SU-DHL-6 (cell line): ENCODE measurements around the gene ZFP36L1.

Experiments used
- H2AFZ ChIP-seq: fragments of 200-600 bp; sonication (generic); 2 replicates; pipeline ENCODE4 v1.6.1; 2014; ENCODE audit warnings: low read depth, mild to moderate bottlenecking, moderate library complexity, mixed read lengths, antibody characterized with exemption, low read length; ENCODE audit not compliant: severe bottlenecking
- H3F3A ChIP-seq: fragments of 200-600 bp; shearing (Covaris generic); 2 replicates; pipeline ENCODE4 v1.6.0; 2016; ENCODE audit warnings: antibody characterized with exemption, mild to moderate bottlenecking; ENCODE audit not compliant: insufficient read depth
- H3K27ac ChIP-seq: fragments of 200-600 bp; sonication (generic); 2 replicates; pipeline ENCODE4 v1.5.1; 2016; ENCODE audit warnings: low read depth, mild to moderate bottlenecking, low read length, moderate library complexity, mixed read lengths
- H3K27me3 ChIP-seq: fragments of 200-600 bp; sonication (generic), shearing (Covaris generic); 2 replicates; pipeline ENCODE4 v1.6.0; 2014; ENCODE audit warnings: mild to moderate bottlenecking, low read length
- H3K36me3 ChIP-seq: fragments of 200-600 bp; sonication (generic); 2 replicates; pipeline ENCODE4 v1.6.1; 2014; ENCODE audit warnings: mild to moderate bottlenecking, low read length, mixed read lengths
- H3K4me2 ChIP-seq: fragments of 300-600, 200-600 bp; shearing (Covaris generic), sonication (generic); 2 replicates; pipeline ENCODE4 v1.6.0; 2014; ENCODE audit warnings: low read length, low read depth, mild to moderate bottlenecking; ENCODE audit not compliant: poor library complexity, severe bottlenecking
- H3K4me3 ChIP-seq: fragments of 200-600 bp; sonication (generic); 2 replicates; pipeline ENCODE4 v1.5.1; 2014; ENCODE audit warnings: antibody characterized with exemption, low read length, mild to moderate bottlenecking, mixed read lengths; ENCODE audit not compliant: insufficient read depth, poor library complexity, severe bottlenecking
- H3K79me2 ChIP-seq: fragments of 200-600 bp; sonication (generic); 2 replicates; pipeline ENCODE4 v1.6.1; 2014; ENCODE audit warnings: mild to moderate bottlenecking, low read length, moderate library complexity; ENCODE audit not compliant: insufficient read depth
- H3K9ac ChIP-seq: fragments of 200-600 bp; sonication (generic); 2 replicates; pipeline ENCODE4 v1.7.0; 2014; ENCODE audit warnings: mild to moderate bottlenecking, low read length
- H3K9me2 ChIP-seq: fragments of 200-600 bp; sonication (generic); replicated peaks from 2 replicates; pipeline ENCODE4 v1.6.1; 2014; ENCODE audit warnings: low read length; ENCODE audit not compliant: insufficient read depth
- H3K9me3 ChIP-seq: fragments of 200-600 bp; sonication (generic); 2 replicates; pipeline ENCODE4 v1.6.1; 2014; ENCODE audit warnings: low read length, mixed read lengths; ENCODE audit not compliant: insufficient read depth
- H4K20me1 ChIP-seq: fragments of 200-600 bp; sonication (generic); 2 replicates; pipeline ENCODE4 v1.6.1; 2014; ENCODE audit warnings: low read depth, mild to moderate bottlenecking, antibody characterized with exemption, low read length, moderate library complexity, mixed read lengths
- EZH2phosphoT487 ChIP-seq: fragments of 200-600 bp; sonication (generic), shearing (Covaris generic); conservative IDR thresholded peaks from 2 replicates; pipeline ENCODE4 v1.6.1; 2018; ENCODE audit warnings: mild to moderate bottlenecking, antibody characterized with exemption, low read length, moderate library complexity, mixed read lengths
- TF ChIP-seq, protein P1 (sequence below): fragments of 200-600 bp; sonication (generic); IDR thresholded peaks from one replicate; pipeline ENCODE4 v1.5.1; 2017; ENCODE audit warnings: antibody characterized with exemption, mild to moderate bottlenecking, low read length, moderate library complexity; ENCODE audit not compliant: insufficient read depth, poor library complexity, severe bottlenecking

ZFP36L1 gene

GRCh38 chr14:68828698-68829097, 35.8 kb upstream of the ZFP36L1 start:
- Histone ChIP-seq H3F3A (no peaks in the 10 kb centered on the region), H3K27me3 (no peaks in the 10 kb centered on the region), H3K9me2 (no peaks in the 10 kb centered on the region), H3K79me2 (no peaks in the 10 kb centered on the region), H3K36me3 (no peaks in the 10 kb centered on the region), H3K27ac (no peak overlapping the region), H2AFZ (no peak overlapping the region), H3K4me3 (no peak overlapping the region), H3K9ac (no peak overlapping the region), H4K20me1 (no peaks in the 10 kb centered on the region), H3K4me2 (no peak overlapping the region), H3K9me3 (no peaks in the 10 kb centered on the region)
- no peak for TF ChIP-seq EZH2phosphoT487
- TF ChIP-seq, protein P1, sequence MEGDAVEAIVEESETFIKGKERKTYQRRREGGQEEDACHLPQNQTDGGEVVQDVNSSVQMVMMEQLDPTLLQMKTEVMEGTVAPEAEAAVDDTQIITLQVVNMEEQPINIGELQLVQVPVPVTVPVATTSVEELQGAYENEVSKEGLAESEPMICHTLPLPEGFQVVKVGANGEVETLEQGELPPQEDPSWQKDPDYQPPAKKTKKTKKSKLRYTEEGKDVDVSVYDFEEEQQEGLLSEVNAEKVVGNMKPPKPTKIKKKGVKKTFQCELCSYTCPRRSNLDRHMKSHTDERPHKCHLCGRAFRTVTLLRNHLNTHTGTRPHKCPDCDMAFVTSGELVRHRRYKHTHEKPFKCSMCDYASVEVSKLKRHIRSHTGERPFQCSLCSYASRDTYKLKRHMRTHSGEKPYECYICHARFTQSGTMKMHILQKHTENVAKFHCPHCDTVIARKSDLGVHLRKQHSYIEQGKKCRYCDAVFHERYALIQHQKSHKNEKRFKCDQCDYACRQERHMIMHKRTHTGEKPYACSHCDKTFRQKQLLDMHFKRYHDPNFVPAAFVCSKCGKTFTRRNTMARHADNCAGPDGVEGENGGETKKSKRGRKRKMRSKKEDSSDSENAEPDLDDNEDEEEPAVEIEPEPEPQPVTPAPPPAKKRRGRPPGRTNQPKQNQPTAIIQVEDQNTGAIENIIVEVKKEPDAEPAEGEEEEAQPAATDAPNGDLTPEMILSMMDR = no peak

DNA sequence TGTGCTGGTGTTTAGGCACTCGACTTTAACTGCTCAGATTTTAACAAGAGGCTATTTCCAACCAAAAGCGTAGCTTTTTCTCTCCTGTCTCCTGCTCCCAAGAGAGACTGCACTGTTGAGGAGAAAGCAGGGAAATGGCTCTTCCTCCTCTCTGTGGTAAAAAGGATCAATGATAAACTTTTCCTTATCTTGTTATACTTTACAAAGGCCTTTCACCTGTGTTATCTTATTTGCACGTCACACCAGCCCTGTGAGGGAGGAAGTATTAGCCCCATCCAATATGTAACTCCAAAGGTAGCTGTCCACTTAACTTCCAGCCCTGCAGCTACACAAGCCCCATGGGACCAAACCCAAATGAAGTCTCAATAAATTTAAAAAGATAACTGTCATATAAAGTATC, 32.9 kb upstream of the ZFP36L1 start:
- no peak overlapping the region for H3K4me2 ChIP-seq
- TF ChIP-seq, protein P1 = no peak
- TF ChIP-seq EZH2phosphoT487 = no peak
- no peaks in the 10 kb centered on the region for H4K20me1 ChIP-seq
- H3K27me3 ChIP-seq = no peaks in the 10 kb centered on the region
- H3K9ac ChIP-seq = no peak overlapping the region
- H3K79me2 ChIP-seq = no peaks in the 10 kb centered on the region
- no peaks in the 10 kb centered on the region for H3K36me3 ChIP-seq
- H2AFZ ChIP-seq = no peak overlapping the region
- H3K9me3 ChIP-seq = no peaks in the 10 kb centered on the region
- no peak overlapping the region for H3K27ac ChIP-seq
- H3F3A ChIP-seq = no peaks in the 10 kb centered on the region
- no peaks in the 10 kb centered on the region for H3K9me2 ChIP-seq
- no peak overlapping the region for H3K4me3 ChIP-seq

DNA sequence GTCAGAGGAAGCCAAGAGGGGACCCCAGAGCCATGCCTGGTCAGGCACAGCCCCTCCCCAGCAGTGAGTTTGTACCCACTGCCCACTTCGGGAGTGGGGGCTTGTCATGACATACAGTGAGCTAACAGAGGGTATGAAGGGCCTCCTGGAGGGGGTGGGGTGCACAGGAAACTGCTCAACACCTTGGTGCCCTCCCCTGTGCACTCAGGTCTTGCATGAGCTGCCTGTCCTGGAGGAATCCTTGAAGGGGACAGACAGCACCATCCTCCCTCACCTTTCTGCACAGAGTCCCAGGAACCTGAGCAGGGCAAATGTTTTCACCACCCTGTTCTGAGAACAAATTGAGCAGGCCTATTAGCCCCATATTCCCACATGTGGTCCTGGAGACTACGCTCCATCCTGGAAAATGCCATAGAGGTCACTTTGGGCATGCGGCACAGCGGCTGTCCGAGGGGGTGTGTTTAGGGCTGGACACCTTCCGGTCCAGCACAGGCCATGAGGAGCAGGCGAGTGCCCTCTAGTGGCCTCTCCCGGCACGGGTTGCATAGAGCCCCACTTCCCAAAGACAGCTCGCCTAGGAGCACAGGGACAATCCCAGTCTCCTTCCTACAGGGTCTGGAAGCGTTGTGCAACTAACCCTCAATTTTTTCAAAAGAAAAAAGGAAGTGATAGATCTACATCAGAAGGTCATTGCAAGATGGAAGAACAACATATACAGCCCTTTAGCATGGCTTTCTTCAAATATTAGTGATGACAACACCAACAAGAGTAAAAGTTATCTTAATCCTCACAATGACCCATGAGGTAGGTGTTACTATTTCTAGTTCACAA, 31.9 kb upstream of the ZFP36L1 start:
- Histone ChIP-seq H3K4me2 (no peak overlapping the region), H4K20me1 (no peaks in the 10 kb centered on the region), H3K36me3 (no peaks in the 10 kb centered on the region), H3K4me3 (no peak overlapping the region), H3K27me3 (no peaks in the 10 kb centered on the region), H2AFZ (peak overlapping the region; percentile 7), H3K9me3 (no peaks in the 10 kb centered on the region), H3F3A (no peaks in the 10 kb centered on the region), H3K9ac (no peak overlapping the region), H3K9me2 (no peaks in the 10 kb centered on the region), H3K27ac (no peak overlapping the region), H3K79me2 (no peaks in the 10 kb centered on the region)
- no peak for TF ChIP-seq EZH2phosphoT487
- TF ChIP-seq, protein P1 = peak; percentile 99
